Prostate gland (tissue), 2 donors: Measurements from ENCODE around the gene TEX2. TPM values are rescaled to one million over a fixed set of nuclear protein-coding genes. Genes with fewer than 3 reads are reported as not detected.

Experiments
- DNase-seq: peaks from one replicate; pipeline ENCODE4 v3.0.0-alpha.2; 2019; ENCODE audit warnings: low spot score
- H3K27ac ChIP-seq, 2 donors: fragments of 200-600 bp; sonication (generic); 2 replicates each; pipeline ENCODE4 v1.5.1; 2017 to 2019
- H3K27me3 ChIP-seq: fragments of 200-600 bp; sonication (generic); replicated peaks from 2 replicates; pipeline ENCODE4 v1.5.1; 2019; ENCODE audit not compliant: insufficient read depth
- H3K36me3 ChIP-seq, 2 donors: fragments of 200-600 bp; sonication (generic); 1 replicate in 1 of 2; 2 replicates in 1 of 2; pipeline versions ENCODE4 v1.5.1 to v1.8.1; 2017 to 2019
- H3K4me1 ChIP-seq: fragments of 200-600 bp; sonication (generic); replicated peaks from 2 replicates; pipeline ENCODE4 v1.5.1; 2019
- H3K4me3 ChIP-seq, 2 donors: fragments of 200-600 bp; sonication (generic); 2 replicates each; pipeline ENCODE4 v1.5.1; 2017 to 2019
- H3K9me3 ChIP-seq: fragments of 200-600 bp; sonication (generic); 2 replicates; pipeline ENCODE4 v1.5.1; 2017
- POLR2A ChIP-seq: fragments of 450-650 bp; IDR thresholded peaks from one replicate; pipeline ENCODE4 v1.6.1; 2016; ENCODE audit warnings: antibody characterized with exemption, mild to moderate bottlenecking
- POLR2AphosphoS5 ChIP-seq: sonication (generic); formaldehyde crosslinking; IDR thresholded peaks from one replicate; pipeline ENCODE4 v1.6.1; 2017; ENCODE audit warnings: antibody characterized with exemption
- WGBS: methylation state at CpG from one replicate; pipeline ENCODE4 v1.1.5; 2018; 5-methylcytosine and 5-hydroxymethylcytosine counted together
- intact Hi-C: fragments of 100-400 bp; cut with DNase I; formaldehyde crosslinking; loops from one replicate; pipeline ENCODE4 v1.14.2; 2022
- total RNA-seq, 2 donors: library from RNA; depleted of rRNA; stranded (reverse); fragments of >200 nt; gene quantifications; one replicate each; pipeline ENCODE4 v1.1.0, GENCODE V29; 2016
- TF ChIP-seq, protein P1 (sequence below), 4 experiments: fragments of 200-600 bp in 2 of 4; fragments of 450-650 bp in 2 of 4; sonication (generic) in 2 of 4; IDR thresholded peaks; 1 replicate in 3 of 4; 2 replicates in 1 of 4; pipeline ENCODE4 v1.5.1; 2016 to 2019; ENCODE audit warnings: antibody characterized with exemption in 4 of 4, mild to moderate bottlenecking in 2 of 4, moderate library complexity in 2 of 4

The TEX2 gene
- total RNA-seq, 2 donors from 2014 or later, result 31.3 to 43.8 TPM

GRCh38 chr17:64205804-64206203 lies 57.3 kb downstream of the TEX2 start:
- 42% methylated on average over 2 of the region's 2 CpGs for WGBS
- TF ChIP-seq POLR2A, result no peak
- no peak for TF ChIP-seq POLR2AphosphoS5
- intact Hi-C loops, result no loop called here
- Histone ChIP-seq H3K4me1 (no peaks in the 10 kb centered on the region), H3K36me3 (no peaks in the 10 kb centered on the region), H3K9me3 (no peaks in the 10 kb centered on the region), H3K4me3 (no peak overlapping the region), H3K27ac (no peak overlapping the region), H3K27me3 (no peaks in the 10 kb centered on the region)
- no peak for DNase-seq

DNA sequence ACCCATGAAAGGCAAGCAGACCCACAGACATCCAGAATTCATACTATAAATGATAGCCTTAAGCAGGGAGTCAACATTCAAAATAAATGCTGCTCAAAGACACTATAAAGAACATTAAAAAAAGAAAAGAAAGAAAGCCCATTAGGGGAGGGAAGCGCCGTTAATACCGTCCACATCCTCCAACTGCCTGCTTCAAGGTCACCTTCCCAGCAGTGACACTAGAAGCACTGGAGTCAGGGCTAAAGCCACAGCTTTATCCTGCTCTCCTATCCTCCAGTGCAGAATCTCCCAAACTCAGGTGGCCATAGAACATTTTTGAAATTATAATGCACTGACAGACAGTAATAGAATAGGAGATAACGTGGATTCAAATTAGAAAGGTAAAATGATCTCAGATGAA lies 59.4 kb downstream of the TEX2 start:
- no peak overlapping the region for H3K27ac ChIP-seq
- no peaks in the 10 kb centered on the region for H3K27me3 ChIP-seq
- no peaks in the 10 kb centered on the region for H3K4me1 ChIP-seq
- TF ChIP-seq, protein P1, sequence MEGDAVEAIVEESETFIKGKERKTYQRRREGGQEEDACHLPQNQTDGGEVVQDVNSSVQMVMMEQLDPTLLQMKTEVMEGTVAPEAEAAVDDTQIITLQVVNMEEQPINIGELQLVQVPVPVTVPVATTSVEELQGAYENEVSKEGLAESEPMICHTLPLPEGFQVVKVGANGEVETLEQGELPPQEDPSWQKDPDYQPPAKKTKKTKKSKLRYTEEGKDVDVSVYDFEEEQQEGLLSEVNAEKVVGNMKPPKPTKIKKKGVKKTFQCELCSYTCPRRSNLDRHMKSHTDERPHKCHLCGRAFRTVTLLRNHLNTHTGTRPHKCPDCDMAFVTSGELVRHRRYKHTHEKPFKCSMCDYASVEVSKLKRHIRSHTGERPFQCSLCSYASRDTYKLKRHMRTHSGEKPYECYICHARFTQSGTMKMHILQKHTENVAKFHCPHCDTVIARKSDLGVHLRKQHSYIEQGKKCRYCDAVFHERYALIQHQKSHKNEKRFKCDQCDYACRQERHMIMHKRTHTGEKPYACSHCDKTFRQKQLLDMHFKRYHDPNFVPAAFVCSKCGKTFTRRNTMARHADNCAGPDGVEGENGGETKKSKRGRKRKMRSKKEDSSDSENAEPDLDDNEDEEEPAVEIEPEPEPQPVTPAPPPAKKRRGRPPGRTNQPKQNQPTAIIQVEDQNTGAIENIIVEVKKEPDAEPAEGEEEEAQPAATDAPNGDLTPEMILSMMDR (IDR thresholded peaks at IDR 0.05), result no peak
- TF ChIP-seq POLR2A (no peak), POLR2AphosphoS5 (no peak)
- DNase-seq, result no peak
- no peaks in the 10 kb centered on the region for H3K9me3 ChIP-seq
- intact Hi-C loops, result no loop called here
- no peak overlapping the region for H3K4me3 ChIP-seq
- WGBS, result 66% methylated on average over 4 of the region's 4 CpGs
- H3K36me3 ChIP-seq, result no peaks in the 10 kb centered on the region

DNA sequence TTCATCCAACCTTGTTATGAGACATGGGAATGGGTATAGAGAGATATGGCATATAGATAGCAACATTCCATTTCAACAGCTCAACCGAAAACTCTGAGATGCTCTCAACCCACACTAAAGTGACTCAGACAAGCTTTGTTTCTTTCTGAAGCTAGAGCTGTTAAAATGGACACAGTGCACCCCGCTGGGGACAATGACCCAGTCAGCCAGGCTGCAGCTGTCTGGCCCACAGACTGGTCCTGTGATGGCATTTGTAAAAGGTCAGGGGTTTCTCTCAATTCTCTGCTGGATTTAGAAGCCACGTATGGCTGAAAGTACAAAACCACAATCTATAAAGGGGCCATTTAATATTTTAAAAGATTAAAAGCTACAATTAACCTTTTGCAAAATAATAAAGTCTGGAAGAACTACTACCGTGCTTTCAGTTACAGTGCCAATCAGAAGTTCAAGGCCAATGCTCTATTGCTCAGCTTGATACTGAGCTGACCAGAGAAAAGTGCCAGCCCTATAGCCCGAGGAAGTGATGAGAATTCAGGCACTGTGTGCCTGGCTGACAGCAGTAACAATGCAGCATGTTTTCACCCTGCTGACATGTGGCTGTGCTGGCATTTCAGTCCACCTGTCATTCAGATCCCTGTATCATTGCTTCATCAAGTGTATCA lies 60.2 kb downstream of the TEX2 start:
- Histone ChIP-seq H3K4me3 (no peak overlapping the region), H3K27me3 (no peaks in the 10 kb centered on the region)
- WGBS, result 63% methylated on average over 5 of the region's 5 CpGs

DNA sequence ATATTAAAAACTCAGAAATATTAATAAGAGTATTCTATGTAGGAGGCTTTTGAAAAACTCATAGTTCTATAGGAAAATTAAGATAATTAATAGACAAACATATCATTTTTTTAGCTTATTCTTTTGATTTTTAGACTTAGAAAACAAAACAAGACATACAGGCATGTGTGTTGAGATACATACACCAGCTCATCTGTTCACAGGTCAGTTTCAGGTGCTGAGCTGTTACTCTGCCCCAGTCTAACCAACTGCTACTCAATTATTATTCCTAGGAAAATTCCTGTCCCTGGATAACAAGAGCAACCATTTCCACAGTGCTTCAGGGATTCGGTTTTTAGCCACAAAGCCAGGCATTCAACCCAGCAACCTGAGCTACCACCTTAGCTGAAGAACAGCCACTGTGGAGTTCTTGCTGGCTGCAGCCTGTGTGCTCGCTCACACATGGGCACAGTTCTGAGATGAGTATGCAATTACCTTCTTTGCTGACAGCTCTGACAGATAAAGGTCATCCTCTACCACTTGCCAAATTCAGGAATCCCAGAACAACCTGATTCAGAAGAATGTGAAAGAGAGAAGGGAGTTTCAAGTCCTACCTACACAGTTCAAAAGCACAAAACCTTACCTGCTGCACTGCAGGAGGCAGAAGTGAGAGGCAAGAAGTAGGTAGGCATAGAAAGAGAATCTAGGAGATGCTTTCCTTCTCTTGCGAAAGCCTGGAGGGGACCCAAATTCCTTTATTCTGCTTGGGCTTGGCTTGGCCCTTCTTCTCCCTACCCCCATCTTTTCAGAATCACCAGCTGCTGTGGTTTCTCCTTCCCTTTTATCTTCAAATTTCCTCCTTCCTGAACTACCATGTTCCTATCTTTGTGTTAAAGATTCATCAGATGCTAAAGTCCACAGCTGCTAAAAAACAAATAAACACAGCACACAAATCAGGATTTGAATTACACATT lies 62.7 kb downstream of the TEX2 start:
- TF ChIP-seq, protein P1 (IDR thresholded peaks at IDR 0.05), result no peak
- TF ChIP-seq POLR2AphosphoS5, result no peak
- no peak for TF ChIP-seq POLR2A
- H3K27me3 ChIP-seq, result no peaks in the 10 kb centered on the region
- no peak overlapping the region for H3K27ac ChIP-seq
- no peak overlapping the region for H3K4me3 ChIP-seq
- 56% methylated on average over 3 of the region's 3 CpGs for WGBS
- no peaks in the 10 kb centered on the region for H3K9me3 ChIP-seq
- intact Hi-C loops, result no loop called here
- H3K36me3 ChIP-seq, result no peaks in the 10 kb centered on the region
- H3K4me1 ChIP-seq, result no peaks in the 10 kb centered on the region
- DNase-seq, result no peak

More for the DNA sequence above, 60.2 kb downstream of the TEX2 start:
- no peaks in the 10 kb centered on the region for H3K36me3 ChIP-seq
- intact Hi-C loops, result no loop called here
- H3K9me3 ChIP-seq, result no peaks in the 10 kb centered on the region
- no peaks in the 10 kb centered on the region for H3K4me1 ChIP-seq
- TF ChIP-seq, protein P1 (IDR thresholded peaks at IDR 0.05), result no peak
- DNase-seq, result no peak
- no peak overlapping the region for H3K27ac ChIP-seq

- Histone ChIP-seq H3K27ac (no peak overlapping the region), H3K4me1 (no peaks in the 10 kb centered on the region), H3K36me3 (no peaks in the 10 kb centered on the region), H3K4me3 (no peak overlapping the region), H3K9me3 (no peaks in the 10 kb centered on the region), H3K27me3 (no peaks in the 10 kb centered on the region)
- no peak for DNase-seq
- TF ChIP-seq, protein P1 (IDR thresholded peaks at IDR 0.05), result no peak
- no peak for TF ChIP-seq POLR2AphosphoS5
- no peak for TF ChIP-seq POLR2A
- 90% methylated on average over 5 of the region's 5 CpGs for WGBS
- intact Hi-C loops, result no loop called here
These were observed 64.5 kb downstream of the TEX2 start for GRCh38 chr17:64198331-64199090.
